Trophoblast cell (in vitro differentiated cells and primary cell): ENCODE data around the gene RALGAPA2.

Experiments used
- DNase-seq, 2 donors: peaks; one replicate each; pipeline ENCODE4 v3.0.0-alpha.2; 2016
- H2AFZ ChIP-seq: 2 replicates; pipeline ENCODE4 v1.6.1; 2013; ENCODE audit warnings: low read length, moderate library complexity, mild to moderate bottlenecking; ENCODE audit not compliant: insufficient read depth, poor library complexity
- H2AK5ac ChIP-seq: 2 replicates; pipeline ENCODE4 v1.6.1; 2013; ENCODE audit warnings: mild to moderate bottlenecking, low read length
- H2BK120ac ChIP-seq: 2 replicates; pipeline ENCODE4 v1.6.1; 2013; ENCODE audit warnings: low read length, mild to moderate bottlenecking, moderate library complexity; ENCODE audit not compliant: insufficient read depth, poor library complexity
- H2BK12ac ChIP-seq: 2 replicates; pipeline ENCODE4 v1.6.1; 2013; ENCODE audit warnings: mild to moderate bottlenecking, low read length, moderate library complexity
- H2BK5ac ChIP-seq: 2 replicates; pipeline ENCODE4 v1.6.1; 2013; ENCODE audit warnings: low read length, low read depth, moderate library complexity, mild to moderate bottlenecking; ENCODE audit not compliant: poor library complexity
- H3K14ac ChIP-seq: 2 replicates; pipeline ENCODE4 v1.6.1; 2013; ENCODE audit warnings: mild to moderate bottlenecking, low read length
- H3K18ac ChIP-seq: 2 replicates; pipeline ENCODE4 v1.6.1; 2013; ENCODE audit warnings: mild to moderate bottlenecking, low read length
- H3K23ac ChIP-seq: 2 replicates; pipeline ENCODE4 v1.6.1; 2013; ENCODE audit warnings: low read length
- H3K27ac ChIP-seq: 2 replicates; pipeline ENCODE4 v1.5.1; 2013; ENCODE audit warnings: low read depth, mild to moderate bottlenecking, inconsistent platforms, low read length, moderate library complexity
- H3K27me3 ChIP-seq: 2 replicates; pipeline ENCODE4 v1.6.1; 2013; ENCODE audit warnings: inconsistent platforms, mild to moderate bottlenecking, low read length, moderate library complexity; ENCODE audit not compliant: insufficient read depth
- H3K36me3 ChIP-seq, 2 experiments: 1 replicate in 1 of 2; 2 replicates in 1 of 2; pipeline ENCODE4 v1.6.1; 2013; ENCODE audit warnings: low read length in 2 of 2, mild to moderate bottlenecking in 2 of 2, moderate library complexity in 1 of 2; ENCODE audit not compliant: insufficient read depth in 2 of 2, control insufficient read depth in 1 of 2
- H3K4ac ChIP-seq: 2 replicates; pipeline ENCODE4 v1.6.1; 2013; ENCODE audit warnings: low read depth, mild to moderate bottlenecking, low read length, moderate library complexity
- H3K4me1 ChIP-seq, 2 experiments: 1 replicate in 1 of 2; 2 replicates in 1 of 2; pipeline ENCODE4 v1.6.1; 2013; ENCODE audit warnings: low read length in 2 of 2, mild to moderate bottlenecking in 2 of 2, moderate library complexity in 1 of 2; ENCODE audit not compliant: insufficient read depth in 2 of 2, control insufficient read depth in 1 of 2
- H3K4me2 ChIP-seq: 2 replicates; pipeline ENCODE4 v1.6.1; 2013; ENCODE audit warnings: inconsistent platforms, mild to moderate bottlenecking, low read length, moderate library complexity
- H3K4me3 ChIP-seq: 2 replicates; pipeline ENCODE4 v1.5.1; 2013; ENCODE audit warnings: mild to moderate bottlenecking, low read depth, low read length, inconsistent platforms
- H3K79me1 ChIP-seq: one replicate; pipeline ENCODE4 v1.6.1; 2013; ENCODE audit warnings: low read length
- H3K79me2 ChIP-seq: 2 replicates; pipeline ENCODE4 v1.6.1; 2013; ENCODE audit warnings: low read length, mild to moderate bottlenecking; ENCODE audit not compliant: control insufficient read depth, insufficient read depth, poor library complexity
- H3K9ac ChIP-seq: 2 replicates; pipeline ENCODE4 v1.6.1; 2013; ENCODE audit warnings: mild to moderate bottlenecking, low read length
- H3K9me3 ChIP-seq: 2 replicates; pipeline ENCODE4 v1.6.1; 2013; ENCODE audit warnings: low read depth, mild to moderate bottlenecking, control low read depth, inconsistent platforms, low read length; ENCODE audit not compliant: insufficient read depth
- H4K12ac ChIP-seq: 2 replicates; pipeline ENCODE4 v1.6.1; 2013; ENCODE audit warnings: low read depth, mild to moderate bottlenecking, low read length, moderate library complexity
- H4K8ac ChIP-seq: 2 replicates; pipeline ENCODE4 v1.6.1; 2013; ENCODE audit warnings: low read depth, mild to moderate bottlenecking, low read length, moderate library complexity
- H4K91ac ChIP-seq: one replicate; pipeline ENCODE4 v1.6.1; 2013; ENCODE audit warnings: low read depth, mild to moderate bottlenecking, low read length, moderate library complexity
- WGBS: extraction: QIAGEN DNeasy Blood & Tissue Kit; methylation state at CpG from one replicate; pipeline ENCODE4 v1.1.7; 2013; ENCODE audit warnings: missing lambda C conversion rate; ENCODE audit not compliant: insufficient read length, insufficient coverage; ENCODE audit errors: extremely low coverage; 5-methylcytosine and 5-hydroxymethylcytosine counted together

Gene RALGAPA2

GRCh38 chr20:20391115-20391514 is 321.3 kb downstream of the RALGAPA2 start:
- DNase-seq, result peak in 1 of 2 donors; percentile 48
- H2BK5ac ChIP-seq, result no peak overlapping the region
- H4K12ac ChIP-seq, result no peak overlapping the region
- H3K4me3 ChIP-seq, result no peak overlapping the region
- no peak overlapping the region for H2BK120ac ChIP-seq
- peaks cover 0 to 4% of the 10 kb centered on the region in 2 experiments for H3K36me3 ChIP-seq
- H2AK5ac ChIP-seq, result no peak overlapping the region
- no CpG with 5 or more reads among the region's 4 CpGs for WGBS
- no peaks in the 10 kb centered on the region for H3K79me2 ChIP-seq
- H3K27me3 ChIP-seq, result no peaks in the 10 kb centered on the region
- no peak overlapping the region for H3K27ac ChIP-seq
- H3K9ac ChIP-seq, result no peak overlapping the region
- no peak overlapping the region for H3K14ac ChIP-seq
- no peak overlapping the region for H3K23ac ChIP-seq
- H3K4ac ChIP-seq, result no peak overlapping the region
- H3K9me3 ChIP-seq, result no peaks in the 10 kb centered on the region
- no peak overlapping the region for H2AFZ ChIP-seq
- H2BK12ac ChIP-seq, result no peak overlapping the region
- H3K4me1 ChIP-seq, result no peaks in the 10 kb centered on the region
- no peaks in the 10 kb centered on the region for H3K79me1 ChIP-seq
- no peak overlapping the region for H4K91ac ChIP-seq
- H3K4me2 ChIP-seq, result no peak overlapping the region
- no peak overlapping the region for H4K8ac ChIP-seq
- no peak overlapping the region for H3K18ac ChIP-seq

- no CpG with 5 or more reads among the region's 9 CpGs for WGBS
- H3K14ac ChIP-seq, result no peak overlapping the region
Measured at GRCh38 chr20:20390393-20390792, 322.1 kb downstream of the RALGAPA2 start.

GRCh38 chr20:20386192-20386591 is 326.3 kb downstream of the RALGAPA2 start:
- Histone ChIP-seq H4K8ac (no peak overlapping the region), H2BK5ac (no peak overlapping the region), H3K4ac (no peak overlapping the region), H2AFZ (no peak overlapping the region), H3K4me1 (no peaks in the 10 kb centered on the region), H3K79me1 (no peaks in the 10 kb centered on the region), H3K9me3 (no peaks in the 10 kb centered on the region), H4K12ac (no peak overlapping the region), H3K9ac (no peak overlapping the region), H3K36me3 (no peaks in the 10 kb centered on the region), H2BK120ac (no peak overlapping the region), H4K91ac (no peak overlapping the region), H3K4me2 (no peak overlapping the region), H2AK5ac (no peak overlapping the region), H3K27ac (no peak overlapping the region), H3K23ac (no peak overlapping the region), H3K14ac (no peak overlapping the region), H3K18ac (no peak overlapping the region), H2BK12ac (no peak overlapping the region), H3K79me2 (no peaks in the 10 kb centered on the region), H3K27me3 (no peaks in the 10 kb centered on the region), H3K4me3 (no peak overlapping the region)
- WGBS, result no CpG with 5 or more reads among the region's 9 CpGs
- DNase-seq, result peak in 1 of 2 donors; percentile 57

More at GRCh38 chr20:20390393-20390792, 322.1 kb downstream of the RALGAPA2 start:
- Histone ChIP-seq H2BK120ac (no peak overlapping the region), H3K9me3 (no peaks in the 10 kb centered on the region), H2AFZ (no peak overlapping the region), H4K12ac (no peak overlapping the region), H3K79me1 (no peaks in the 10 kb centered on the region), H4K91ac (no peak overlapping the region), H3K4me1 (no peaks in the 10 kb centered on the region), H3K4ac (no peak overlapping the region), H2BK5ac (no peak overlapping the region), H3K4me3 (no peak overlapping the region), H3K9ac (no peak overlapping the region), H3K18ac (no peak overlapping the region), H2BK12ac (no peak overlapping the region), H4K8ac (no peak overlapping the region), H3K27me3 (no peaks in the 10 kb centered on the region), H3K36me3 (peaks cover 0 to 4% of the 10 kb centered on the region in 2 experiments), H3K27ac (no peak overlapping the region), H2AK5ac (no peak overlapping the region), H3K23ac (no peak overlapping the region), H3K4me2 (no peak overlapping the region), H3K79me2 (no peaks in the 10 kb centered on the region)
- DNase-seq, result peak; percentile 88 to 91

- peaks cover 0 to 3% of the 10 kb centered on the region in 2 experiments for H3K4me1 ChIP-seq
- no peak overlapping the region for H4K8ac ChIP-seq
- peaks cover under 1% of the 10 kb centered on the region for H3K9me3 ChIP-seq
Measured at GRCh38 chr20:20375862-20376261, 336.6 kb downstream of the RALGAPA2 start.

More at GRCh38 chr20:20375862-20376261, 336.6 kb downstream of the RALGAPA2 start:
- Histone ChIP-seq H3K27ac (no peak overlapping the region), H4K12ac (no peak overlapping the region), H3K4me3 (no peak overlapping the region), H2BK12ac (no peak overlapping the region), H2AK5ac (no peak overlapping the region), H3K9ac (no peak overlapping the region), H4K91ac (no peak overlapping the region), H3K18ac (no peak overlapping the region), H3K14ac (no peak overlapping the region), H3K79me1 (no peaks in the 10 kb centered on the region), H2BK120ac (no peak overlapping the region), H2AFZ (no peak overlapping the region), H3K36me3 (no peaks in the 10 kb centered on the region), H3K4me2 (no peak overlapping the region), H3K4ac (no peak overlapping the region), H3K23ac (no peak overlapping the region), H2BK5ac (no peak overlapping the region), H3K27me3 (peaks cover 4% of the 10 kb centered on the region), H3K79me2 (no peaks in the 10 kb centered on the region)
- peak; percentile 39 to 71 for DNase-seq
- no CpG with 5 or more reads among the region's 8 CpGs for WGBS
